ENCODE measurements around the gene JMJD1C. TPM values are rescaled to one million over a fixed set of nuclear protein-coding genes. Genes with fewer than 3 reads are reported as not detected.
A peak's percentile ranks its signal among the peaks of the same experiment; 100 is the strongest.

The JMJD1C gene
- total and polyA plus RNA-seq, 10 of the 15 experiments (the other 5 are each of a cell fraction or from before 2014, with no cell fraction given), result 31.2 to 83.3 (median 49.5) TPM

GRCh38 chr10:63265222-63265617 is 200.6 kb downstream of the JMJD1C start:
- Histone ChIP-seq H3K4me1 (ENCODE audit: control insufficient read depth, insufficient read depth, low read length) (peaks cover 14% of the 10 kb centered on the region), H2AFZ (ENCODE audit: control insufficient read depth, low read depth, low read length) (no peak overlapping the region), H3K36me3 (ENCODE audit: control insufficient read depth in 2 of 2, insufficient read depth in 2 of 2, low read length in 1 of 2) (no peaks in the 10 kb centered on the region; a peak in 1 of 4 replicates), H3K9ac (ENCODE audit: control insufficient read depth, insufficient read depth, low read length) (peak overlapping the region; percentile 84), H3K9me3 (replicated peaks; ENCODE audit: control insufficient read depth, insufficient read depth, low read length) (no peaks in the 10 kb centered on the region), H3K27me3 (replicated peaks in 1 of 2; ENCODE audit: control insufficient read depth in 2 of 2, insufficient read depth in 2 of 2, low read length in 1 of 2) (no peaks in the 10 kb centered on the region), H3K79me2 (ENCODE audit: control insufficient read depth, insufficient read depth, low read length) (peaks cover 92% of the 10 kb centered on the region), H4K20me1 (ENCODE audit: control insufficient read depth, insufficient read depth) (no peaks in the 10 kb centered on the region), H3K4me3 (peak overlapping the region; percentile 69), H3K4me2 (ENCODE audit: control insufficient read depth, insufficient read depth) (no peak overlapping the region), H3K27ac (ENCODE audit: control insufficient read depth, insufficient read depth) (peak overlapping the region; percentile 80)
- ChIA-PET POLR2A (interaction anchor here (0.6 to 1.6 kb wide), 8 partner anchors 22 to 372 kb away, joined by 3 to 4 read pairs (median 3); partner anchors contain the start of gene JMJD1C), SMC1A (ENCODE audit: uncharacterized antibody, unreplicated experiment) (interaction anchor here (0.7 to 6.8 kb wide), 14 partner anchors 7 to 366 kb away, joined by 3 to 68 read pairs (median 5); no protein-coding TSS in a partner anchor), RAD21 (ENCODE audit: unreplicated experiment) (interaction anchor here (0.6 to 4.6 kb wide), 15 partner anchors 10 to 458 kb away, joined by 3 to 26 read pairs (median 4); no protein-coding TSS in a partner anchor), CTCF (interaction anchor here (0.6 to 2.6 kb wide), 4 partner anchors 29 to 99 kb away, joined by 3 to 7 read pairs (median 4); no protein-coding TSS in a partner anchor)
- BruUV-seq (replicated peaks), result no TSS peak
- no peak for DNase-seq (ENCODE audit: low read depth, low spot score)
- peak; percentile 27 for ATAC-seq
- FAIRE-seq, result no peak
- in situ Hi-C loops (cut with MboI), result no loop called here
- intact Hi-C loops (cut with micrococcal nuclease; ENCODE audit: unreplicated experiment), result loop anchor here (5.0 kb wide), 3 partner anchors 112 to 257 kb away; partner anchors contain the start of genes JMJD1C and REEP3
- 0% methylated on average over 5 of the region's 5 CpGs for WGBS (ENCODE audit: insufficient coverage, insufficient replicate concordance, low lambda C conversion rate, missing lambda C conversion rate)
- TF ChIP-seq POLR2A (IDR thresholded peaks at IDR 0.05; ENCODE audit: low read depth, low read length) (peak; percentile 66), SUPT20H (IDR thresholded peaks at IDR 0.05; ENCODE audit: borderline replicate concordance, control insufficient read depth, low read depth, low read length) (no peak), ATF2 (IDR thresholded peaks at IDR 0.05; ENCODE audit: low read length) (0 out of 2 replicates have a peak, but pooled peaks have one; percentile 17), EGR1 (IDR thresholded peaks at IDR 0.05; ENCODE audit: borderline replicate concordance in 1 of 2, low read depth in 2 of 2, low read length in 2 of 2) (peak in 1 of 2 experiments; percentile 67; a peak in 1 of 3 replicates), GATAD2B (conservative IDR thresholded peaks at IDR 0.05; ENCODE audit: low read depth) (no peak), LARP7 (IDR thresholded peaks at IDR 0.05) (no peak), ZNF687 (IDR thresholded peaks at IDR 0.05) (peak; percentile 23; the same call in 1 of the 2 replicates), RUNX3 (IDR thresholded peaks at IDR 0.05; ENCODE audit: low read length) (peak; percentile 46), YY1 (IDR thresholded peaks at IDR 0.05; ENCODE audit: low read depth, low read length) (peak; percentile 77), IKZF2 (IDR thresholded peaks at IDR 0.05) (0 out of 4 replicates have a peak, but pooled peaks of 1 of the 2 experiments have one; percentile 28), SMAD5 (IDR thresholded peaks at IDR 0.05; ENCODE audit: low read depth) (peak; percentile 42; the same call in 1 of the 2 replicates), TAF1 (IDR thresholded peaks at IDR 0.05; ENCODE audit: borderline replicate concordance, low read depth, low read length) (peak; percentile 52; the same call in 1 of the 2 replicates), POU2F2 (IDR thresholded peaks at IDR 0.05; ENCODE audit: borderline replicate concordance, low read depth, low read length) (peak; percentile 66; the same call in 2 of the 3 replicates), IKZF1 (conservative IDR thresholded peaks at IDR 0.05) (peak; percentile 18; the same call in 1 of the 2 replicates), PML (IDR thresholded peaks at IDR 0.05; ENCODE audit: low read length) (peak; percentile 65; the same call in 1 of the 2 replicates), SKIL (IDR thresholded peaks at IDR 0.05; ENCODE audit: low read depth, poor library complexity, severe bottlenecking) (peak; percentile 39)

All from GM12878 (cell line).